Upper lobe of left lung (tissue), 6 donors: ENCODE measurements around the gene CEACAM5. TPM values are rescaled to one million over a fixed set of nuclear protein-coding genes. Genes with fewer than 3 reads are reported as not detected.
"Not testable (repeated sequence)": the region's sequence is repeated elsewhere in the genome, so short reads cannot be mapped to it uniquely, and the experiment has no call there.

Experiments
- ATAC-seq, 2 donors: fragments of 200-7000 bp; cut with Tn5 transposase; one replicate each; pipeline ENCODE4 v1.9.1; 2022; ENCODE audit warnings: mild to moderate bottlenecking in 2 of 2, moderate library complexity in 2 of 2; ENCODE audit not compliant: low FRiP score in 2 of 2
- DNase-seq, 2 donors: peaks; one replicate each; pipeline ENCODE4 v3.0.0-alpha.2; 2019 to 2020
- H3K27ac ChIP-seq, 4 donors: fragments of 200-600 bp; sonication (generic); one replicate each; pipeline ENCODE4 v1.5.1; 2016 to 2019
- H3K27me3 ChIP-seq, 4 donors: fragments of 200-600 bp; sonication (generic); one replicate each; pipeline ENCODE4 v1.5.1; 2017 to 2019
- H3K36me3 ChIP-seq, 4 donors: fragments of 200-600 bp; sonication (generic); one replicate each; pipeline ENCODE4 v1.5.1; 2016 to 2019
- H3K4me1 ChIP-seq, 4 donors: fragments of 200-600 bp; sonication (generic); one replicate each; pipeline ENCODE4 v1.5.1; 2018 to 2019
- H3K4me3 ChIP-seq, 4 donors: fragments of 200-600 bp; sonication (generic); one replicate each; pipeline ENCODE4 v1.5.1; 2017 to 2019; ENCODE audit warnings: mild to moderate bottlenecking in 2 of 4, moderate library complexity in 1 of 4
- H3K9me3 ChIP-seq, 4 donors: fragments of 200-600 bp; sonication (generic); one replicate each; pipeline ENCODE4 v1.5.1; 2018 to 2019
- CTCF ChIP-seq, 6 experiments: fragments of 450-650 bp in 4 of 6; fragments of 200-600 bp in 2 of 6; sonication (generic) in 2 of 6; IDR thresholded peaks; one replicate each; pipeline ENCODE4 v1.5.1; 2016 to 2019; ENCODE audit warnings: antibody characterized with exemption in 6 of 6
- EP300 ChIP-seq, 4 donors: sonication (generic); formaldehyde crosslinking; IDR thresholded peaks; one replicate each; pipeline ENCODE4 v1.5.1; 2017; ENCODE audit warnings: antibody characterized with exemption in 4 of 4, control low read depth in 2 of 4
- POLR2A ChIP-seq, 4 donors: fragments of 450-650 bp; IDR thresholded peaks; one replicate each; pipeline ENCODE4 v1.5.1; 2016 to 2017; ENCODE audit warnings: antibody characterized with exemption in 4 of 4, mild to moderate bottlenecking in 2 of 4
- POLR2AphosphoS5 ChIP-seq, 2 donors: sonication (generic); formaldehyde crosslinking; IDR thresholded peaks; one replicate each; pipeline ENCODE4 v1.5.1; 2017; ENCODE audit warnings: antibody characterized with exemption in 2 of 2
- whole genome bisulfite sequencing, 2 donors: methylation state at CpG; one replicate each; pipeline ENCODE4 v1.1.5; 2017 to 2018; 5-methylcytosine and 5-hydroxymethylcytosine counted together
- total RNA-seq, 6 donors: library from RNA; depleted of rRNA in 4 of 6; stranded (reverse); fragments of >200 nt in 4 of 6; gene quantifications; one replicate each; pipeline versions ENCODE4 v1.1.0 to v1.2.1, GENCODE V29; 2016 to 2021
- donor health status: DM: no; HTN: no; CAD: no; lungs with moderate emphysema.
- donor health status: DM: no; HTN: yes; CAD: no; lungs with severe emphysema.

CEACAM5 gene
- total RNA-seq, 6 donors from 2014 or later, result 5.5 to 55.2 (median 23.8) TPM

DNA sequence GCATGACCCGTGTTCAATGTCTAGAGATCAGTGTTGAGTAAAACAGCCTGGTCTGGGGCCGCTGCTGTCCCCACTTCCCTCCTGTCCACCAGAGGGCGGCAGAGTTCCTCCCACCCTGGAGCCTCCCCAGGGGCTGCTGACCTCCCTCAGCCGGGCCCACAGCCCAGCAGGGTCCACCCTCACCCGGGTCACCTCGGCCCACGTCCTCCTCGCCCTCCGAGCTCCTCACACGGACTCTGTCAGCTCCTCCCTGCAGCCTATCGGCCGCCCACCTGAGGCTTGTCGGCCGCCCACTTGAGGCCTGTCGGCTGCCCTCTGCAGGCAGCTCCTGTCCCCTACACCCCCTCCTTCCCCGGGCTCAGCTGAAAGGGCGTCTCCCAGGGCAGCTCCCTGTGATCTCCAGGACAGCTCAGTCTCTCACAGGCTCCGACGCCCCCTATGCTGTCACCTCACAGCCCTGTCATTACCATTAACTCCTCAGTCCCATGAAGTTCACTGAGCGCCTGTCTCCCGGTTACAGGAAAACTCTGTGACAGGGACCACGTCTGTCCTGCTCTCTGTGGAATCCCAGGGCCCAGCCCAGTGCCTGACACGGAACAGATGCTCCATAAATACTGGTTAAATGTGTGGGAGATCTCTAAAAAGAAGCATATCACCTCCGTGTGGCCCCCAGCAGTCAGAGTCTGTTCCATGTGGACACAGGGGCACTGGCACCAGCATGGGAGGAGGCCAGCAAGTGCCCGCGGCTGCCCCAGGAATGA, 1.5 kb upstream of the CEACAM5 start:
- H3K36me3 ChIP-seq, result no peaks in the 10 kb centered on the region
- peak overlapping the region in 3 of 4 donors; percentile 22 to 44 (median 43) for H3K4me3 ChIP-seq
- no peaks in the 10 kb centered on the region for H3K27me3 ChIP-seq
- DNase-seq (peak; percentile 76 to 88), ATAC-seq (peak; percentile 83 to 90)
- WGBS, 2 donors, result 17 to 25% methylated on average over 19 to 25 of the region's 26 CpGs
- no peaks in the 10 kb centered on the region for H3K9me3 ChIP-seq
- peak; percentile 66 to 98 (median 94) for TF ChIP-seq CTCF (IDR thresholded peaks at IDR 0.05)
- no peak for TF ChIP-seq POLR2AphosphoS5 (IDR thresholded peaks at IDR 0.05)
- H3K4me1 ChIP-seq, result peaks cover 0 to 13% (median 5%) of the 10 kb centered on the region in 4 donors
- peak overlapping the region in 2 of 4 donors; percentile 72 to 79 for H3K27ac ChIP-seq

- H3K9me3 ChIP-seq, result no peaks in the 10 kb centered on the region
- DNase-seq (peak in 1 of 2 donors; percentile 21), ATAC-seq (no peak)
- TF ChIP-seq EP300 (IDR thresholded peaks at IDR 0.05) (no peak), POLR2A (IDR thresholded peaks at IDR 0.05) (no peak), CTCF (IDR thresholded peaks at IDR 0.05) (no peak), POLR2AphosphoS5 (IDR thresholded peaks at IDR 0.05) (no peak)
- no peaks in the 10 kb centered on the region for H3K36me3 ChIP-seq
- no peak overlapping the region for H3K4me3 ChIP-seq
- H3K4me1 ChIP-seq, result peaks cover 0 to 13% (median 5%) of the 10 kb centered on the region in 4 donors
- H3K27me3 ChIP-seq, result no peaks in the 10 kb centered on the region
- 50 to 55% methylated on average over 4 to 5 of the region's 5 CpGs for WGBS, 2 donors
- no peak overlapping the region for H3K27ac ChIP-seq
These were observed 969 bp upstream of the CEACAM5 start for GRCh38 chr19:41707502-41707812.

- Histone ChIP-seq H3K27me3 (no peaks in the 10 kb centered on the region), H3K4me1 (peaks cover 0 to 13% (median 5%) of the 10 kb centered on the region in 4 donors), H3K36me3 (no peaks in the 10 kb centered on the region), H3K4me3 (no peak overlapping the region), H3K9me3 (no peaks in the 10 kb centered on the region), H3K27ac (no peak overlapping the region)
- DNase-seq (peak in 1 of 2 donors; percentile 15), ATAC-seq (no peak)
- WGBS, 2 donors, result 85 to 100% methylated on average over 2 to 5 of the region's 5 CpGs
- no peak for TF ChIP-seq POLR2AphosphoS5 (IDR thresholded peaks at IDR 0.05)
- TF ChIP-seq CTCF (IDR thresholded peaks at IDR 0.05), result no peak
- TF ChIP-seq EP300 (IDR thresholded peaks at IDR 0.05), result no peak
- TF ChIP-seq POLR2A (IDR thresholded peaks at IDR 0.05), result no peak
These were observed 505 bp upstream of the CEACAM5 start for GRCh38 chr19:41707871-41708371.

GRCh38 chr19:41709516-41709915, 1.1 kb downstream of the CEACAM5 start:
- not testable (repeated sequence) for DNase-seq, H3K4me3 ChIP-seq, ATAC-seq, H3K27me3 ChIP-seq, H3K9me3 ChIP-seq, H3K36me3 ChIP-seq, H3K27ac ChIP-seq
- H3K4me1 ChIP-seq, result peaks cover 0 to 13% (median 5%) of the 10 kb centered on the region in 4 donors
- WGBS, 2 donors, result 75 to 88% methylated on average over 8 of the region's 8 CpGs

DNA sequence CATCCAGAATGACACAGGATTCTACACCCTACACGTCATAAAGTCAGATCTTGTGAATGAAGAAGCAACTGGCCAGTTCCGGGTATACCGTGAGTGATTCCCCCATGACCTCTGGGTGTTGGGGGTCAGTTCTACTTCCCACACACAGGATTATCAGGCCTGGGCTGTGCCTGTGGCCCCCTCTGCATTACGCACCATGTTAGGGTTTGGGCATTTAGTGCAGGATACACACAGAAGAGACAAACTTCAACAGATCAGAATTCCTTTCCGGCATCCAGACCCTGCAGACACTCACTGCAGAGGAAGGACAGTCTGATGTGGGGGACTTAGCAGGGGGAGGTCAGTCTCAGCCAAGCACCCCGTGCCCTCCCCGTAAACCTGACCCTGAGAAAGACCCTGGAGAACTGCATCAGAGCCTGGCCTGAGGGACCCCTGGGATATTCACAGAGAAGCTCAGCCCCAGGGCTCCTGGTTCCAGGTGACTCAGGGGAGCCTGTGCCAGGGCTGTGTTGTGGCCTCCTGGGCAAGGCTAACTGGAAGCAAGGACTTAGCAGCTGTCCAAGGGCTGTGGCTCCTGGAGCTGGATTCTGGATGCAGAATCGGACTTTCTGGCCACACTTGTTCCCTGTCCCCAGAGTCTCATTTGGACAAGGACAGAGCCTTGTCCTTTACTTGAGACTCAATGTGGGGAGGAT, 1.7 kb downstream of the CEACAM5 start:
- peak in 1 of 2 donors; percentile 6 for DNase-seq

More for the DNA sequence above, 1.7 kb downstream of the CEACAM5 start:
- H3K36me3 ChIP-seq, result no peaks in the 10 kb centered on the region
- peaks cover 0 to 13% (median 5%) of the 10 kb centered on the region in 4 donors for H3K4me1 ChIP-seq
- H3K9me3 ChIP-seq, result no peaks in the 10 kb centered on the region
- H3K27ac ChIP-seq, result no peak overlapping the region
- 83 to 87% methylated on average over 8 of the region's 8 CpGs for WGBS, 2 donors
- no peak for TF ChIP-seq POLR2A (IDR thresholded peaks at IDR 0.05)
- no peak for ATAC-seq
- H3K4me3 ChIP-seq, result peak overlapping the region in 1 of 4 donors; percentile 13
- H3K27me3 ChIP-seq, result no peaks in the 10 kb centered on the region
